NCI-H2227 (cell line): Measurements from ENCODE around the gene PTPRM.

Source experiments
- DNase-seq: peaks from one replicate; lab custom pipeline; 2025; ENCODE audit not compliant: unreplicated experiment; lab: John Stamatoyannopoulos, UW

Gene PTPRM

GRCh38 chr18:8260319-8260718, 693.2 kb downstream of the PTPRM start:
- DNase-seq, result no peak

- DNase-seq, result no peak
These were observed 693.7 kb downstream of the PTPRM start for GRCh38 chr18:8260827-8261226.

- DNase-seq, result no peak
These were observed 694.6 kb downstream of the PTPRM start for GRCh38 chr18:8261651-8262091.

- DNase-seq, result no peak
These were observed 695.1 kb downstream of the PTPRM start for GRCh38 chr18:8262221-8262620.

GRCh38 chr18:8264116-8264515, 697.0 kb downstream of the PTPRM start:
- DNase-seq, result no peak

GRCh38 chr18:8264861-8265411, 697.8 kb downstream of the PTPRM start:
- no peak for DNase-seq

GRCh38 chr18:8272254-8272653, 705.1 kb downstream of the PTPRM start:
- no peak for DNase-seq

- no peak for DNase-seq
These were observed 707.3 kb downstream of the PTPRM start for GRCh38 chr18:8274370-8274769.

- no peak for DNase-seq
These were observed 709.3 kb downstream of the PTPRM start for GRCh38 chr18:8276406-8276805.

- no peak for DNase-seq
These were observed 710.2 kb downstream of the PTPRM start for GRCh38 chr18:8277270-8277669.

GRCh38 chr18:8279346-8279745, 712.2 kb downstream of the PTPRM start:
- DNase-seq, result no peak

GRCh38 chr18:8279781-8280330, 712.7 kb downstream of the PTPRM start:
- DNase-seq, result no peak

- no peak for DNase-seq
These were observed 716.9 kb downstream of the PTPRM start for GRCh38 chr18:8283891-8284585.

- DNase-seq, result no peak
These were observed 719.2 kb downstream of the PTPRM start for GRCh38 chr18:8286303-8286702.

GRCh38 chr18:8287196-8287885, 720.2 kb downstream of the PTPRM start:
- no peak for DNase-seq

- no peak for DNase-seq
These were observed 721.5 kb downstream of the PTPRM start for GRCh38 chr18:8288472-8289195.

GRCh38 chr18:8290435-8290834, 723.3 kb downstream of the PTPRM start:
- peak; percentile 4 for DNase-seq

GRCh38 chr18:8290913-8291312, 723.8 kb downstream of the PTPRM start:
- DNase-seq, result no peak

- no peak for DNase-seq
These were observed 726.1 kb downstream of the PTPRM start for GRCh38 chr18:8293184-8293583.

- no peak for DNase-seq
These were observed 729.9 kb downstream of the PTPRM start for GRCh38 chr18:8296886-8297616.

- DNase-seq, result no peak
These were observed 731.1 kb downstream of the PTPRM start for GRCh38 chr18:8298186-8298585.
